Ecto neural progenitor cell (in vitro differentiated cells): Measurements from ENCODE around the gene HDAC1.

ENCODE experiments used
- DNase-seq: peaks from one replicate; pipeline ENCODE4 v3.0.0-alpha.2; 2018; ENCODE audit warnings: low spot score

Gene HDAC1

GRCh38 chr1:32330558-32331151 is 38.8 kb downstream of the HDAC1 start:
- no peak for DNase-seq

GRCh38 chr1:32331549-32331948 is 39.7 kb downstream of the HDAC1 start:
- DNase-seq: peak; percentile 47

- DNase-seq: no peak
Observed at GRCh38 chr1:32332290-32333079, 40.6 kb downstream of the HDAC1 start.

GRCh38 chr1:32333251-32333963 is 41.5 kb downstream of the HDAC1 start:
- no peak for DNase-seq

GRCh38 chr1:32334274-32334861 is 42.5 kb downstream of the HDAC1 start:
- DNase-seq: no peak

- peak; percentile 73 for DNase-seq
Observed at GRCh38 chr1:32334864-32335534, 43.1 kb downstream of the HDAC1 start.

- no peak for DNase-seq
Observed at GRCh38 chr1:32335535-32335789, 43.6 kb downstream of the HDAC1 start.

- peak; percentile 92 for DNase-seq
Observed at GRCh38 chr1:32335790-32336590, 44.1 kb downstream of the HDAC1 start, which contains the start of gene MARCKSL1. Gene MARCKSL1, minus strand, starts transcription at chr1:32336233. Its CDS starts 200 bp downstream, at chr1:32336033.

- DNase-seq: no peak
Observed at GRCh38 chr1:32336591-32336932, 44.7 kb downstream of the HDAC1 start.

GRCh38 chr1:32336963-32337675 is 45.2 kb downstream of the HDAC1 start:
- DNase-seq: no peak

GRCh38 chr1:32337855-32338636 is 46.2 kb downstream of the HDAC1 start:
- no peak for DNase-seq

- no peak for DNase-seq
Observed at GRCh38 chr1:32338637-32339145, 46.8 kb downstream of the HDAC1 start.

- no peak for DNase-seq
Observed at GRCh38 chr1:32339363-32339978, 47.6 kb downstream of the HDAC1 start.

- DNase-seq: no peak
Observed at GRCh38 chr1:32341186-32341757, 49.4 kb downstream of the HDAC1 start.

GRCh38 chr1:32341971-32342370 is 50.1 kb downstream of the HDAC1 start:
- DNase-seq: no peak

- DNase-seq: no peak
Observed at GRCh38 chr1:32342704-32343103, 50.8 kb downstream of the HDAC1 start.

- no peak for DNase-seq
Observed at GRCh38 chr1:32345289-32345827, 53.5 kb downstream of the HDAC1 start.

GRCh38 chr1:32346532-32347157 is 54.8 kb downstream of the HDAC1 start:
- DNase-seq: no peak
